ENCODE data around the gene CIART.
"Not testable (repeated sequence)": the region's sequence is repeated elsewhere in the genome, so short reads cannot be mapped to it uniquely, and the experiment has no call there.

The CIART gene

GRCh38 chr1:150262388-150263320, 19.7 kb upstream of the CIART start:
- no peak for DNase-seq

DNA sequence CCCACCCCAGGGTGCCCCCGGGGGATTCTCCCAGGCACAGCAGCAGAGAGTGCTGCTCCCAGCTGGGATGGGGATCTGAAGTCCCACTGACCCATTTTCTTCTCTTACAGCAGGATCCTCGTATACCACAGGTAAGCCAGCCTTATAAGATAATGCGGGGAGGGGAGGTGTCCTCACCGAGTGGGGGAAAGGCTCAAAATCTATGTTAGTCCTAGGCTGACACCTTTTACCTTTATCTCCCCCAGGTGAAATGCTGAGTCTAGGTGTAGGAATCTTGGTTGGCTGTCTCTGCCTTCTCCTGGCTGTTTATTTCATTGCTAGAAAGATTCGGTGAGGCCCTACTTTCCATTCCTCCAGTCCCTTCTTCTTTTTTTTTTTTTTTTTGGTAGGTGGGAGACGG, 18.8 kb upstream of the CIART start:
- no peak for DNase-seq

DNA sequence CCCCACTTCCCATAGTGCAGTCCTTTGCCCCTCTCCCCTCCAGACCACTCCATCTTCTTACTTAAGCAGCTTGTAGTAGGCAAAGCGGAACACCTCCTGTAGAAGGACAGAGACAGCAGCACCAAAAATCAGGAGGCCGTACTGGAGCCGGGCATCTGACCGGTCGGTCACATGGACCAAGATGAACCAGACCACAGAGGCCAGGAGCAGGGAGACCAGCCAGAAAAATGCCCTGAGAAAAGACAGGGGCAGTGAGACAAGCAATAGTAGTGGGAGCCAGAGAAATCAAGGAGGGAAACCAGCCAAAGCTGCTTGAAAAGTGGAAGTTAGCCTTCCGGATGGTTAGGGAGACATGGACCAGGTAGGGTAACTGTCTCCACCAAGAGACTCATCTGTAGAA, 14.5 kb upstream of the CIART start:
- DNase-seq = no peak

- DNase-seq = peak; percentile 45
Observed at GRCh38 chr1:150268340-150268704, 14.0 kb upstream of the CIART start.

GRCh38 chr1:150268705-150269403, 13.5 kb upstream of the CIART start, which contains the start of gene APH1A:
Gene APH1A (minus strand): TSS chr1:150269016. CDS start chr1:150268810, 206 bp downstream.
- peak; percentile 98 for DNase-seq

GRCh38 chr1:150269451-150269850, 12.9 kb upstream of the CIART start:
- DNase-seq = no peak

- no peak for DNase-seq
Observed at GRCh38 chr1:150271291-150271959, 10.9 kb upstream of the CIART start.

DNA sequence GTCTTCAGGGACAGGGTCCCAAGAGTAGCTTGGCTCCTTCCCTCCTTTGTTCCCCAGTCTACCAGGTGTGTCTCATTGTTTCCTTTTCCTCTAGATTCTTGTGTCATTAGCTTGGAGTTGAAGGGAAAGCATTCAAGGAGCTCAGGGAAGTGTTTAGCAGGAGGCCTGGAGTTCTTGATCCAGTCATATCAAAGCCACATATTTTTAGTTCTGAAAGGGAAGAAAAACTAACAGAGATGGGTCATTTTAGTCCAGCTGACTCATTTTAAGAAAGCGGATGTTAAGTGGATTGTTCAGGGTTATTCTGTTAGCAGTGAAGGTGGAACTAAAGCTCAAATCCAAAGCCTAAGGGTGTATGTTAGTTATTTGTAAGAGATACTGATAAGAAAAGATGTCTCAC, 9.0 kb upstream of the CIART start:
- DNase-seq = no peak

DNA sequence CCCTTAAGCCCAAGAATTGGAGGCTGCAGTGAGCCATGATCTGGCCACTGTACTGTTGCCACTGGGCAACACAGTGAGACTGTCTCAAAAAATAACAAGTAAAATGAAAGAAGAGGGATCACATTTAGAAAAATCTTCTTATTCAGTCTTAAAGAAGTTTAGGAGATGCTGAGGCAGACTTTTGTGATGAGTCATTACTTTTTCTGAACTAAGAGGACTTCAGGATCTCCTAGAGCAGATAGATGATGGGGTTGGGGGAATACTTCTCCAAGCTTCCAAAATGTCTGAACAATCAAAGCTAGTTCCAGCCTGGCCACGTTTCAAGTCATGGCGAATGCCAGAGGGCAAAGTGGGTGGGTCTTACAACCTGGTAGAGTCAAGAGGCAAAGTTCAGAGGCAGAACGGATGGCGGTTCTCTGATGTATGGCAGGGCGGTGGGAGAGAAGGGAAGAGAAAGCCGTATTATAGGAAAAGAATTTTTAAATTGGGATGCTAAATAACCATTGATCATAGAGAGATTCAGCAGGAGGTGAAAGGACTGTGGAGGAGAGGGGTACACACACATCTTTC, 2.1 kb upstream of the CIART start:
- no peak for DNase-seq

DNA sequence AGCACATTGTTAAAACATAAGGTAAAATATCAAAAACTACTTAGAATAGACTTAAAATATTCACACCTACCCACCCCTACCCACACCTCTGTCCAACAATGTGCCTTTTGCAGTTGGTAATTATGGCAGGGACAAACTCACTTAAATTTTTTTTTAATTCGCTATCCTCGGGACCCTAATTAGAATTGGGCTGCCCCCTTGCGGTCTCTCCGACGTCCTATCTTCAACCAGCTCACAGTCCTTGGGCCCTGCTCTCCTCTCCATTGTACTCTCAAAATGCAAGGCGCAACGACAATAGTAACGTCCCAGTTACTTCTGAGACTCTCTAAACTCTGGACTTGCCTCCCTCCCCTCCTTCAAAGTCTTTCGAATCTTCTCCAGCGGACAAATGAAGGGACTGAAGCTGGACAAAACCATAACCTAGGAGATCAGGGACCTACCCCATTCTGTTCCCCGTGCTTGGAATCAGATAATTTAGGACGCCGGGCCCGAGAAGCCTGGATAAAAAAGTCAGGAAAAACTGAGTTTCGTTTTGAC, 1.1 kb upstream of the CIART start:
- DNase-seq = peak; percentile 66

GRCh38 chr1:150282558-150282958, 204 bp downstream of the CIART start:
- no peak for DNase-seq

DNA sequence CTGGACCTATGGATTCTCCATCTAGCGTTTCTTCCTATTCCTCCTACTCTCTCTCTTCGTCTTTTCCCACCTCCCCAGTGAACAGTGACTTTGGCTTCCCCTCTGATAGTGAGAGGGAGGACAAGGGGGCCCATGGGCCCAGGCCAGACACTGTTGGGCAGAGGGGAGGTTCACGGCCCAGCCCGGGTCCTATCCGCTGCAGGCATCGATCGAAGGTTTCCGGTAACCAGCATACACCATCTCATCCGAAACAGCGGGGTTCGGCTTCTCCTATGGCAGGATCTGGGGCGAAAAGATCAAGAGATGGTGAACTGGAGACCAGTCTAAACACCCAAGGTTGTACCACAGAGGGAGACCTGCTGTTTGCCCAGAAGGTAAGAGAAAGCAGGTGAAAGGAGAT, 906 bp downstream of the CIART start:
- no peak for DNase-seq

- DNase-seq = no peak
Observed at GRCh38 chr1:150288382-150288781, 6.0 kb downstream of the CIART start.

GRCh38 chr1:150288822-150289221, 6.5 kb downstream of the CIART start:
- no peak for DNase-seq

DNA sequence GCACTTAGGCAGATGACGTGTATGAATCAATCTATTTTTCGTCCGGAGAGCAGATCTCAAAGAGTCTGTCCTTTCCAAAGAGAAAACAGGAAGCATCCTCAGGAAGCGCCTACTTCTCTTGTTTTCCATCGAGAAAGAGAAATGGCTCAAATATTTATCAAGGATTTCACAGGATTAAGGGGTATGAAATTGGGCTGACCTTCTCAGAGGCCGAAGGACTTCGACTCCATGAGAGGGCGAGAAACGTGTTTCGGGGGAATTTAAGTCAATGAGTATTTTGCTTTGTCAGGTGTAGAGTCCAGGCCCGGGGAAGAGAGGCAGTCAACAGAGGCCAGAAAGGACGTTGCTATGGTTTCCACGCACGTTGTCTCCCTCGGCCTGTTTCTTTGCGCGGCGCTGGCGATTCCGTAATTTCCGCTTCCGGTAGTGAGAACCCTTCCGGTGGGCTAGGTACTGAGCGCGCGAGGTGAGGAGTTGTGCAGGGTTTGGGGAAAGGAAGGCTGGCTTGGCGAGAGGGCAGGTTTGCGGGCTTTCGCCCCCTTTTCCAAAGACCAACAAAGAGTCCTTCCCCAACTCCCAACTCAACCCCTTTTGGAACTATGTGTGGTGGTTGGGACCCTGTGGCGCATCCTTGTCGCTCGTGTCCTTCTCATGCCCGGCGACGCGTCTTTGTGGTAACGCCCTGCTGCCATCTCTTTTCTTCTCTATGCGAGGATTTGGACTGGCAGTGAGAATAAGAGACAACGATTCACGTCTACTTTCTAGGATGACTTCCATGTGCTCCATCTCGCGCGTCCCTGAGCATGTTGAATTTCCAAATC, 11.3 kb downstream of the CIART start, which contains the start of gene MRPS21:
MRPS21 (plus strand) TSS at position 429 of the 821 bp plus-strand sequence. CDS start 506 bp downstream, outside the sequence.
- DNase-seq = peak; percentile 94

DNA sequence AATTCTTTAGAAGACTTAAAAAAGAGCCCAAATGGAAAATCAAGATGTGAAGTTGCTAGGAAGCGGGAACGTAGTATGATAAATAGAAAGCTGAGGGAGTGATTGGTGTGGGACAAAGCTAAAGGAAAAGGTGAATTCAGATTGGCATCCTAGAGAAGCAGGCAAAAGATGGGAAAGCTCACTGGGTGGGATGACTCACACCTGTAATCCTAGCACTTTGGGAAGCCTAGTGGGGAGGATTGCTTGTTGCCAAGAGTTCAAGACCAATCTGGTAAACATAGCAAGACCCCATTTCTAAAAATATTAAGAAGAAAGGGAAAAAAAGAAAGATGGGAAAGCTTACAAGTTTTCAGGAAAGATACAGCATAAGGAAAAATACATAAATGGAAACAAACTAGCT, 13.1 kb downstream of the CIART start:
- no peak for DNase-seq

DNA sequence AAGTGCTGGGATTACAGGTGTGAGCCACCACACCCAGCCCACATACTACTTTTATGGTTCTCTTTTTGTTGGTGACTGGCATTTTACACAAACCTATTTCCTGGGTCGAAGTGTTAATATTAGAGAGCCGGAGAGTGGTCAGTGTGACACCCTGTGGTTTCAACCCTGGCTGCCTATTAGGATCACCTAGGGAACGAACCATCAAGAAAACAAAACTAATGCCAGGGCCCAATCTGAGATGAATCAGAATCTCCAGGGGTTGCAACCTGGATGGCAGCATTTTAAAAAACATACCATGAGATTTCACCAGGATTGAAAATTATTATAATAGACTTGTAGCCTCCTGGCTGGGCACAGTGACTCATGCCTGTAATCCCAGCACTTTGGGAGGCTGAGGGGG, 17.4 kb downstream of the CIART start:
- no peak for DNase-seq

DNA sequence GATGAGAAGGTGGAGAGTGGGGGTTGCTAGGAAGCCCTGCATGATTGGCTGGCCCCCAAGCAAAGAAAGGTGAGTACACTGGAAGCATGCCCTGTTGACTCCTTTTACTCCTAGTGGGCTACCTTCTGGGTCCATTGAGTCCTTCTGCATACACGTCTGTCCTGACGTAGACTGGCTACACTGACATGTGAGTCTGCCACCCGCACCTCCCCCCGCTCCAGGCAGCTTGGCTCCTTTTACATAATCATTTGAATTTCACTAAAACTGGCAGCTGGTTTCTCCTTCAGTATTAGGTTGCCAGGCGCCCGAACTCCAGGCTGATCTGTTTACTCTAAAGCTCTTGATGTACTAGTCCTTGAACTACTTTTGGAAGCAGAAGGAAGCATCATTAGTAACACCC, 20.0 kb downstream of the CIART start:
- no peak for DNase-seq

- no peak for DNase-seq
Observed at GRCh38 chr1:150302902-150303301, 20.5 kb downstream of the CIART start.

- DNase-seq = not testable (repeated sequence)
Observed at GRCh38 chr1:150308585-150308984, 26.2 kb downstream of the CIART start.

DNA sequence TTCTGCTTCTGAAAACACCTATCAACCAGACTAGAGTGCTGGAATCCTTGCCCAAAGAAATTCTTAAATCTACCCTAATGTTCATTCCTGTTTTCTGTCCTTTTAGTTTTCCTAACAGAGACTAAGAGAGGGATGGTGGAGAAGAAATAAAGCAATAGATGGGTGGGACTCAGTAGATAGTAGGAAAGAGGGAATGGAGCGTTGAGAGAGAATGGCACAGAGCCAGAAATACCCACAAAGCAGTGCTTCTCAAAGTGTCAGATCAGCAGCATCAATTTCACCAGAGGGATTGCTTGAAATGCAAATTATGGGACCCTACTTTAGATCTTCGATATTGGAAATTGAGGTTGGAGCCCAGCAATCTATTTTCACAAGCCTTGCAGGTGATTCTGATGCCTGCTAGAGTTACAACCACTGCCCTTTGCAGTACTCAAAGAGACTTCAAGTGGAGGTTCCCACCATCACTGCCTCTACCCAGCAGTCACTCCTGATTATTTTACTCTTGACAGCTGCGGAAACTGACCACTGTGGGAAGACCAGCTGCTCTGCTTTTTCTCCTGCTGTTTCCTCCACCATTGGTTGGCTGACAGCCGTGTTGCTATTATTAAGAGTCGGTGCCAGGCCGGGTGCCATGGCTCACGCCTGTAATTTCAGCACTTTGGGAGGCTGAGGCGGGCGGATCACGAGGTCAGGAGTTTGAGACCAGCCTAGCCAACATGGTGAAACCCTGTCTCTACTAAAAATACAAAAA, 27.6 kb downstream of the CIART start:
- DNase-seq = no peak

Measured in activated CD4-positive, alpha-beta T cell treated with anti-CD3 and anti-CD28 coated beads, Interleukin-10, Interleukin-2, amounts not matched to agents 100 ng/mL and 50 ng/mL, durations not matched to agents 16 hours and 8 hours (primary cell).